Left lung (tissue), 10 donors: ENCODE data around the gene GABRD. TPM values are rescaled to one million over a fixed set of nuclear protein-coding genes. Genes with fewer than 3 reads are reported as not detected.

Experiments
- ATAC-seq: fragments of 200-7000 bp; cut with Tn5 transposase; one replicate; pipeline ENCODE4 v1.9.1; 2020; ENCODE audit warnings: moderate library complexity
- DNase-seq, 4 donors: peaks; one replicate each; pipeline ENCODE4 v3.0.0-alpha.2; 2013 to 2020
- H3K27ac ChIP-seq, 2 donors: fragments of 200-600 bp; sonication (generic) in 1 of 2; one replicate each; pipeline versions ENCODE4 v1.5.0 to v1.8.0; 2020 to 2021
- H3K27me3 ChIP-seq, 2 donors: fragments of 200-600 bp; sonication (generic) in 1 of 2; one replicate each; pipeline versions ENCODE4 v1.5.0 to v1.8.0; 2020 to 2021
- H3K36me3 ChIP-seq, 2 donors: fragments of 200-600 bp; sonication (generic) in 1 of 2; one replicate each; pipeline versions ENCODE4 v1.5.0 to v1.8.0; 2020 to 2021
- H3K4me1 ChIP-seq, 2 donors: fragments of 200-600 bp; one replicate each; pipeline ENCODE4 v1.8.0; 2021
- H3K4me3 ChIP-seq, 2 donors: fragments of 200-600 bp; sonication (generic) in 1 of 2; one replicate each; pipeline versions ENCODE4 v1.5.0 to v1.8.0; 2020 to 2021; ENCODE audit warnings: mild to moderate bottlenecking in 1 of 2
- H3K9me3 ChIP-seq, 2 donors: fragments of 200-600 bp; sonication (generic) in 1 of 2; one replicate each; pipeline versions ENCODE4 v1.5.0 to v1.8.0; 2020 to 2021
- intact Hi-C, 2 donors: fragments of 100-400 bp; cut with DNase I; formaldehyde crosslinking; loops; one replicate each; pipeline versions ENCODE4 v1.11.2 to v1.14.2; 2022
- polyA plus RNA-seq, 6 donors: library from polyadenylated mRNA; unstranded; fragments of 120-200 nt; gene quantifications; one replicate each; pipeline ENCODE4 v1.2.1, GENCODE V29; 2013; ENCODE audit not compliant: insufficient read length in 6 of 6
- total RNA-seq, 2 donors: library from RNA; stranded (reverse); fragmentation: NEBNext Ultra II Directional; extraction: Animal tissue kit (Norgen Biotek cat#: 25700); gene quantifications; one replicate each; pipeline ENCODE4 v1.2.1, GENCODE V29; 2021
- TF ChIP-seq, protein P1 (sequence below), 2 donors: fragments of 200-600 bp; sonication (generic) in 1 of 2; IDR thresholded peaks; one replicate each; pipeline versions ENCODE4 v1.5.0 to v1.8.0; 2021; ENCODE audit warnings: antibody characterized with exemption in 2 of 2
- donor health status: DM: no; HTN: yes; CAD: no.
- donor health status: DM: no; HTN: no; CAD: no.

The GABRD gene
- total and polyA plus RNA-seq, 8 donors, result 0.31 to 14.2 (median 9.3) TPM

DNA sequence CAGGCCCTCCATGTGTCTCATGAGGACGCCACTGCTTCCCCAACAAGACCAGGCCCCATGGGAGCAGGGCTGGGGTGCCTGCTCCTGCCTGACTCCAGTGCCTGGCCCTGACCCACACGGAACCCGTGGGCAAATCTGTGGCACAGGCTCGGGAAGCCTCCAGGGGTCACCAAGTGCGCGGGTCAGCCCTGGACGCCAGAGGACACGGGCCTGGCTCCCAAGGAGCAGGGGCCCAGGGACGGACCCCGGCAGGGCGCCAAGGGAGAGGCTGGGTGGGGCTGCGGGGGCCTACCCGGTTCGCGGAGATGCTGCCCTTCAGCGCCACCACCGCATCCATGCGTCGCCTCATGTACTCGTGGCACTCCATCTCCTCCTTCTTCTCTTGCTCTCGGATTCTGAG, 47.5 kb upstream of the GABRD start:
- TF ChIP-seq, protein P1, sequence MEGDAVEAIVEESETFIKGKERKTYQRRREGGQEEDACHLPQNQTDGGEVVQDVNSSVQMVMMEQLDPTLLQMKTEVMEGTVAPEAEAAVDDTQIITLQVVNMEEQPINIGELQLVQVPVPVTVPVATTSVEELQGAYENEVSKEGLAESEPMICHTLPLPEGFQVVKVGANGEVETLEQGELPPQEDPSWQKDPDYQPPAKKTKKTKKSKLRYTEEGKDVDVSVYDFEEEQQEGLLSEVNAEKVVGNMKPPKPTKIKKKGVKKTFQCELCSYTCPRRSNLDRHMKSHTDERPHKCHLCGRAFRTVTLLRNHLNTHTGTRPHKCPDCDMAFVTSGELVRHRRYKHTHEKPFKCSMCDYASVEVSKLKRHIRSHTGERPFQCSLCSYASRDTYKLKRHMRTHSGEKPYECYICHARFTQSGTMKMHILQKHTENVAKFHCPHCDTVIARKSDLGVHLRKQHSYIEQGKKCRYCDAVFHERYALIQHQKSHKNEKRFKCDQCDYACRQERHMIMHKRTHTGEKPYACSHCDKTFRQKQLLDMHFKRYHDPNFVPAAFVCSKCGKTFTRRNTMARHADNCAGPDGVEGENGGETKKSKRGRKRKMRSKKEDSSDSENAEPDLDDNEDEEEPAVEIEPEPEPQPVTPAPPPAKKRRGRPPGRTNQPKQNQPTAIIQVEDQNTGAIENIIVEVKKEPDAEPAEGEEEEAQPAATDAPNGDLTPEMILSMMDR (IDR thresholded peaks at IDR 0.05), result no peak
- no peaks in the 10 kb centered on the region for H3K36me3 ChIP-seq
- DNase-seq (peak in 1 of 4 donors; percentile 73), ATAC-seq (no peak)
- no peaks in the 10 kb centered on the region for H3K4me1 ChIP-seq
- intact Hi-C loops, result no loop called here
- peaks cover 0 to 1% of the 10 kb centered on the region in 2 donors for H3K9me3 ChIP-seq
- no peak overlapping the region for H3K4me3 ChIP-seq
- no peak overlapping the region for H3K27ac ChIP-seq
- H3K27me3 ChIP-seq, result peaks cover 0 to 59% of the 10 kb centered on the region in 2 donors

DNA sequence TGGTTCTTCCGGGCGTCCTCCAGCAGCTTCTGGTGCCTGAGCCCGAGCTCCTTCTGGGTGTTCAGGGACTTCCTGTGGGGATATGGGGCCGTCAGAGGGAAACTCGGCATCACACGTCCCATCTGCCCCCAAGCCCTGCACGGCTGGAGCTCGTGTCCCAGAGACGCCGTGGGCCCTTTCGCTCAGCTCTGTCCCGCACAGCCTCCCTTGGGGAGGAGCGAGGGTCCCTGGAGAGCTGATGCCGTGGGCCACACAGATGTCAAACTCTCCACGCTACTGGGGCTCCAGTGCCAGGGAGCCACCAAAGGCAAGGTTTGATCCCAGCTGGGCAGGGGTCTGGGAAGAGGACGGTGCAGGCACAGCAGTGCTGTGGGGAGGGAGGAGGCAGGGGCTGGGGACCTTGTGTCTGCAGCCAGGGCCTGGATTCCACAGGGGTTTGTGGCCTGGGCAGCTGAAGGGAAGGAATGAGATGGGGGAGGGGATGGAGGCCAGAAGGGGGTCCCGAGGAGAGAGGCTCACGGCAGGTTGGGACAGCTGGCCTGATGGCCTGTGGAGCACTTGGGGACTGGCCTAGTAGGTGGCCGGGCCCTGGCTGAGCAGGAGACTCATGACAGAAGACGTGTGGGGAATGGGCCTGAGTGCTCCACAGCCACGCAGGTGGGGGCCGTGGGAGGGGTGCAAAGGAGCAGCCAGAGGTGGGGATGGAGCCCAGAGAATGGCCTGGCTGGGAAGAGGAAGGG, 46.0 kb upstream of the GABRD start:
- DNase-seq, result peak in 1 of 4 donors; percentile 46
- H3K9me3 ChIP-seq, result peaks cover 0 to 1% of the 10 kb centered on the region in 2 donors
- TF ChIP-seq, protein P1 (IDR thresholded peaks at IDR 0.05), result no peak
- no peak overlapping the region for H3K27ac ChIP-seq
- intact Hi-C loops, result no loop called here
- H3K36me3 ChIP-seq, result no peaks in the 10 kb centered on the region
- no peak for ATAC-seq
- H3K4me3 ChIP-seq, result no peak overlapping the region
- H3K27me3 ChIP-seq, result peaks cover 0 to 46% of the 10 kb centered on the region in 2 donors
- H3K4me1 ChIP-seq, result no peaks in the 10 kb centered on the region

GRCh38 chr1:1973716-1974642, 45.2 kb upstream of the GABRD start:
- no peak overlapping the region for H3K27ac ChIP-seq
- no peaks in the 10 kb centered on the region for H3K36me3 ChIP-seq
- peaks cover 0 to 1% of the 10 kb centered on the region in 2 donors for H3K9me3 ChIP-seq
- peaks cover 0 to 39% of the 10 kb centered on the region in 2 donors for H3K27me3 ChIP-seq
- H3K4me3 ChIP-seq, result no peak overlapping the region
- no peaks in the 10 kb centered on the region for H3K4me1 ChIP-seq
- DNase-seq, result no peak
- no peak for ATAC-seq
- intact Hi-C loops, result no loop called here
- TF ChIP-seq, protein P1 (IDR thresholded peaks at IDR 0.05), result no peak

DNA sequence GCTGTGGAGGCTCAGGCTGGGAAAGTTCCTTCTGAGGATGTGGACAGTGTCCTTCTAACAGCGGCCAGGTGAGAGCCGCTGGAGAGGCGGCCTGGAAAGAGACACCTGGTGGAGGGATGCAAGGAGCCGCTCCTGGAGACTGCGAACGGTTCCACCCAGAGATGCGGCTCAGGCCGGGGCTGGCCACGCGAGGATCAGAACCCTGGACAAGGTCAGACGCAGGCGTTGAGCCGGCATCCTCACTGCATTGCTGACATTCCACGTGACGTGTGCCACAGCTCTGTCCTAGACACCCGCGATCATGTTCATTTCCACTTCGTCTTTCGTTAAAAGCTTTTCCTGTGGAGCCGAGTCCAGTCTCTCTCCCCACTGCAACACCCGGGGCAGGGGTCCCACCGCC, 44.3 kb upstream of the GABRD start:
- intact Hi-C loops, result no loop called here
- H3K4me1 ChIP-seq, result no peaks in the 10 kb centered on the region
- no peaks in the 10 kb centered on the region for H3K36me3 ChIP-seq
- peaks cover 0 to 39% of the 10 kb centered on the region in 2 donors for H3K27me3 ChIP-seq
- H3K9me3 ChIP-seq, result peaks cover 0 to 1% of the 10 kb centered on the region in 2 donors
- ATAC-seq, result no peak
- H3K27ac ChIP-seq, result no peak overlapping the region
- TF ChIP-seq, protein P1 (IDR thresholded peaks at IDR 0.05), result no peak
- H3K4me3 ChIP-seq, result no peak overlapping the region
- peak in 1 of 4 donors; percentile 67 for DNase-seq

DNA sequence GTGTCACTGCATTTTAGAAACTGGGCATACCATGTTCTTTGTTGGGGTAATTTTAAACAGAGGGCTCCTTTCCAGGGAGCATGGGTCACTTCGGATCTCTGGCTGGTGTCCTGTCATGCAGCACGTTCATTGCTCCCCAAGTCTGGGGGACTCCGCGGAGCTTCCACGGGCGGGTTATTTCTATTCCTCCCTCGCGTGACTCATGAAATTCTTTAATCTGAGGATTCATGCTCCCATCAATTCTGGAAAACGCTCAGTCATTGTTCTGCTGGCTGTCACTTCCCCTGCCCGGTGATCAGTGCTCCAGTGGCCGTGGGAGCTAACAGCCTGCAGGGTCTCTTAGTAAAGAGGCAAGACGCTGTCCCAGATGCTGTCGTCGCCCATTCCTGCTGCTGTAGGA, 43.6 kb upstream of the GABRD start:
- H3K27me3 ChIP-seq, result peaks cover 0 to 39% of the 10 kb centered on the region in 2 donors
- DNase-seq (peak in 1 of 4 donors; percentile 25), ATAC-seq (no peak)
- H3K36me3 ChIP-seq, result no peaks in the 10 kb centered on the region
- H3K4me3 ChIP-seq, result no peak overlapping the region
- H3K27ac ChIP-seq, result no peak overlapping the region
- intact Hi-C loops, result no loop called here
- H3K9me3 ChIP-seq, result peaks cover 0 to 1% of the 10 kb centered on the region in 2 donors
- TF ChIP-seq, protein P1 (IDR thresholded peaks at IDR 0.05), result no peak
- no peaks in the 10 kb centered on the region for H3K4me1 ChIP-seq
